ENCODE measurements around the gene SRRM2.
"Not testable (repeated sequence)": the region's sequence is repeated elsewhere in the genome, so short reads cannot be mapped to it uniquely, and the experiment has no call there.

SRRM2 gene

GRCh38 chr16:2715519-2715918 is 36.9 kb upstream of the SRRM2 start:
- no peak for DNase-seq

GRCh38 chr16:2715966-2716885 is 36.2 kb upstream of the SRRM2 start:
- DNase-seq, result no peak

GRCh38 chr16:2716948-2717347 is 35.5 kb upstream of the SRRM2 start:
- no peak for DNase-seq

- no peak for DNase-seq
Measured at GRCh38 chr16:2717383-2718263, 34.8 kb upstream of the SRRM2 start.

- DNase-seq, result no peak
Measured at GRCh38 chr16:2719328-2720063, 32.9 kb upstream of the SRRM2 start.

- DNase-seq, result no peak
Measured at GRCh38 chr16:2720064-2720457, 32.4 kb upstream of the SRRM2 start, which contains the start of gene PRSS27. PRSS27 (minus strand) TSS chr16:2720224; CDS start chr16:2720160, 64 bp downstream.

- DNase-seq, result peak; percentile 85 to 90
Measured at GRCh38 chr16:2720719-2721633, 31.5 kb upstream of the SRRM2 start.

- DNase-seq, result not testable (repeated sequence)
Measured at GRCh38 chr16:2721634-2722173, 30.7 kb upstream of the SRRM2 start.

GRCh38 chr16:2724088-2724676 is 28.3 kb upstream of the SRRM2 start:
- DNase-seq, result no peak

- DNase-seq, result no peak
Measured at GRCh38 chr16:2724816-2725348, 27.6 kb upstream of the SRRM2 start.

- DNase-seq, result no peak
Measured at GRCh38 chr16:2726923-2727322, 25.5 kb upstream of the SRRM2 start.

GRCh38 chr16:2728034-2728433 is 24.4 kb upstream of the SRRM2 start:
- DNase-seq, result no peak

- DNase-seq, result no peak
Measured at GRCh38 chr16:2734844-2735515, 17.5 kb upstream of the SRRM2 start.

- no peak for DNase-seq
Measured at GRCh38 chr16:2736476-2737237, 15.8 kb upstream of the SRRM2 start.

- DNase-seq, result no peak
Measured at GRCh38 chr16:2737238-2737605, 15.2 kb upstream of the SRRM2 start.

- DNase-seq, result no peak
Measured at GRCh38 chr16:2737895-2738418, 14.5 kb upstream of the SRRM2 start.

- no peak for DNase-seq
Measured at GRCh38 chr16:2738615-2739014, 13.8 kb upstream of the SRRM2 start.

- DNase-seq, result no peak
Measured at GRCh38 chr16:2739625-2740430, 12.6 kb upstream of the SRRM2 start.
